HG03521 (cell line): ENCODE data around the gene SFMBT2.
"Not testable (repeated sequence)": the region's sequence is repeated elsewhere in the genome, so short reads cannot be mapped to it uniquely, and the experiment has no call there.

Experiments
- ATAC-seq: cut with Tn5 transposase; IDR thresholded peaks from one replicate; pipeline ENCODE4 v1.9.1; 2021; ENCODE audit warnings: mild to moderate bottlenecking, moderate library complexity; ENCODE audit not compliant: unreplicated experiment

Gene SFMBT2

DNA sequence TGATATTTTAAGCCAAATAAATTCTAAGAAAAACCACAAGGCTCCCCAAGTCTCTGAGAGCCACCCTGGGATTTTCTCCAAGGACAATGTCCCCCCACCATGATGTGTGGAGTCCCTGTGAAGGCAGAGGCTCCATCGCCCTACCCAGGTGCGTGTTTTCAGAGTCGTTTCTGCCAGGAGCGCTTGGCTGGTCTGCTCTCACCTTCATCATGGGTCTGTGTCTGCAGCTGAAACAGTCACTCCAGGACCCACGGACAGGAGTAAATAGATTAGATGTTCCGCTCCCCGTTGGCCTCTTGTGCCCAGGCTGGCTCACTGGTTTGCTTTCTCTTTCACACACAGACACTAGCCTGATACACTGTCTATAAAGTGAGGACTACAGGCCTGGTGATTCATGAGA, 217.5 kb downstream of the SFMBT2 start:
- no peak for ATAC-seq

DNA sequence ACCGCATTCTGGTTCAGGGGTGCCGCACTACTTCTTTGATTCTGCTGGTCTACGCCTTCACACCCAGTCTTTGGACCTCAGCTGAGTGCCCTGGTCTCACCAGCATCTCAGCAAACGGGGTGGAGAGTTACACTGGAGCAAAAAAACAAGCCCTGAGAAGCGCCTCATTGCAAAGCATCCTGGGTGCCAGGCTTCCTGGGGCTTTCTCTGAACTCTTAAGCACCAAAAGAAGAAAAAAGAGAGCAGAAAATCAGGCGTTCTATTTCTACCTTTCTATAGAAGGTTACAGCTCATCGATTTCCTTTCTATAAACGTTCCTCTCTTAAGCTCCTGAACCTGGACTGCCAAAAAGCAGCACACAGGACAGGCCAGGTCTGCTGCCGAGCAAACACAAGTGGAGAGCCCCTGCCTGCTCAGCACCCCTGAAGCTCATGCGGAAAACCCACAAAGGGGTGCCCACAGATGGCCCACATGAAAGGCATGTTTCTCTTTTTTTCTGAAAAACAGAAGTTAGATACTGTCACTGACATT, 217.9 kb downstream of the SFMBT2 start:
- no peak for ATAC-seq

DNA sequence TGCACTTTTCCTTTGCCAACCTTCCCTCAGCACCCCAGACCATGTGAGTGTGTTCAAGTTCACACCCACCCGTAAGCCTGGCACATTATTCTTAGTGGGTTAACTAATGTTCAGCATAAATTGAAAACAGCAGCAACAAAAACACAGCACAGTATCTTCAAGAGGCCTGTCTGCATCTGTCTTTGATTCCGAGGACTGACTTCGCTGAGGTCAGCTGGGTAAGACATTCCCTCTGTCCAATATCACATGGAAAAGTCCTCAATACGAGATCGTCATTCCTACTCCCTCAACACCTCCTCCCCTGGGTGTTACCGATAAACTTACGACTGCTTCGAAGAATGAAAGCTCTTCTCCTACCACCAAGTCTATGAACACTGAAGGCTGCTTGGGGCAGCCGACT, 218.8 kb downstream of the SFMBT2 start:
- no peak for ATAC-seq

DNA sequence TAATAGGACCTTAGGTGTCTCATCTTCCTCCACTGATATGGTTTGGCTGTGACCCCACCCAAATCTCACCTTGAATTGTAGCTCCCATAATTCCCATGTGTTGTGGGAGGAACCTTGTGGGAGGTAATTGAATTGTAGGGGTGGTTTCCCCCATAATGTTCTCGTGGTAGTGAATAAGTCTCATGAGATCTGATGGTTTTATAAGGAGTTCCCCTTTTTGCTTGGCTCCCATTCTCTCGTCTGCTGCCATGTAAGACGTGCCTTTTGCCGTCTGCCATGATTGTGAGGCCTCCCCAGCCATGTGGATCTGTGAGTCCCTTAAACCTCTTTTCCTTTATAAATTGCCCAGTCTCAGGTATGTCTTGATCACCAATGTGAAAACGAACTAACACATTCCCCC, 220.1 kb downstream of the SFMBT2 start:
- ATAC-seq: not testable (repeated sequence)

DNA sequence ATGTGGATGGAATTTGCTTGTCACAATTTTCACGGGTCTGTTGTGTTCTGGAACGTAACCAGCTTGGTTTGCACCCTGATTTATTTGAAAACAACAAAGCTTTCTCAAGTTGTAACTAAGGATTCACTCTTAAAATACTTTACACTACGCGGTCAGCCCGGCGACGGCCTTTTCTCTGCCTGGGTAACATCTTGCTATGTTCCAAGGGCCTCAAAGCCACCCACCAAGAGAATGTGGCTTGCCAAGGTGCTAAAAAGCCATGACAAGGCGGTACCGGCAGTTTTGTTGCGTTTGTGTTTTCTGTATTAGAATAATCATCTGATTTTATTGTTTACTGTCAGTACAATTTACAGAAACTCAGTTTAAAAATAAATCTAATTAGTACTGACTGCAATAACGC, 220.9 kb downstream of the SFMBT2 start:
- ATAC-seq: no peak

DNA sequence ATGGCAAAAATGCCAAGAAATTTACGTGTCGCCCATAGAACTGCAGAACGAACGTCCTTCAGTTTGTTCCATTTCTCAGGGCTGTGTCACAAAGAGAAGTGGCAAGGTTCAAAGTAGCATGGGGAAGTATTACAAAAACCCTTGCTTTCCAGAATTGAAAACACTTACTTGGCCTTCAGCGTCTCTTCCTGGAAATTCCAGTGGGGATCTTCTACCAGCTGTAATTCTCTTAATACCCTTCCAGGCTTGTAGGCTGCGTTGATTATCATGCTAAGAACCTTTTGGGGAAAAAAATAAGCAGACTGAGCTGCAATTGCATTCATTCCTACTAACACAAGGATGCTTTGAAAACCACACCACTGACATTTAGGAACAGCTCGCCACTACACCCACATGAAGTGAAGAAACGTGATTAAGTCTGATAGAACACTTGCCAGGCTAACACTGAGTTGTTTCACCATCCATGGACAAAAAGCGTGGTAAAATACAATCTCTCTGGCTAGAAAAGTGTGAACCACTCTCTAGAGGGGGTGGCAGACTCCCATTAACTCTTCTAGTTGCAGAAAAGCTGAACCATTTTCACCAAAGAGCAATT, 222.3 kb downstream of the SFMBT2 start:
- no peak for ATAC-seq

DNA sequence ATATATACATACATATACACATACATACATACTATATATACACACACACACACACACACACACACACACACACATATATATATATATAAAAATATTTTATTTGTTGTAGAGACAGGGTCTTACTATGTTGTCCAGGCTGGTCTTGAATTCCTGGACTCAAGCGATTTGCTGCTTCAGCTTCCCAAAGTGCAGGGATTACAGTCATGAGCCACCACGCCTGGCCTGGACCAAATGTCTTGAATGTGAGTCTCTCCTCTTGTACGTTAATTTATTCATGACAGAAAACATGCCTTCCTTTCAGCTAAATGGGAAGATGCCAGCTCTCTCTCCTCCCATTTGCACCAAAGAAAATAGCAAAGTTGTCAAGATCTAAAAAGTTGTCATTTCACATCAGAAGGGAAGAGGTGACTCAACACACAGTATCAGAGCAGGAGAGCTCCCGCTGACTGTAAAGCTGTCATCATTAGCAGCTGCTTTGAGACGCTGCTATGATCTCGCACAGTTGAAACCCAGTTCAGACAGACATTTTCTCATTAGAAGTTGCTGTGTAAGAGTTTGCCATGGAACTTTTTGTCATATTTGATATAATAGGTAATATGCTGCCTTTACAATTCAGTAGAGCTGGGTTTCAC, 224.3 kb downstream of the SFMBT2 start:
- no peak for ATAC-seq

DNA sequence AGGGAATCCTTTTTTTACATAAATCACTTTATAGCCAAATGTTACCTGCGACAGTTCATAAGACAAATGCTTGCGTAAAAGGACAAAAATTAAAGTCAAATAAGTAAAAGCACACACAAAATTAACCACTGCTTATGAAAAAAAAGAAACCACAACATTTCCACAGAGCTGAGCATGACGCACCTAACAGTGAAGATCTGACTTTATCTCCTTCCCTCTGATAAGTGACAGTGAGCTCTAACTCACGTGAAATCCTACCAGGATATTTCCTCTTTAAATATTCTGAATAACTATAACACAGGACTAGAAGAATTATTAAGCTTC, 225.5 kb downstream of the SFMBT2 start:
- no peak for ATAC-seq

DNA sequence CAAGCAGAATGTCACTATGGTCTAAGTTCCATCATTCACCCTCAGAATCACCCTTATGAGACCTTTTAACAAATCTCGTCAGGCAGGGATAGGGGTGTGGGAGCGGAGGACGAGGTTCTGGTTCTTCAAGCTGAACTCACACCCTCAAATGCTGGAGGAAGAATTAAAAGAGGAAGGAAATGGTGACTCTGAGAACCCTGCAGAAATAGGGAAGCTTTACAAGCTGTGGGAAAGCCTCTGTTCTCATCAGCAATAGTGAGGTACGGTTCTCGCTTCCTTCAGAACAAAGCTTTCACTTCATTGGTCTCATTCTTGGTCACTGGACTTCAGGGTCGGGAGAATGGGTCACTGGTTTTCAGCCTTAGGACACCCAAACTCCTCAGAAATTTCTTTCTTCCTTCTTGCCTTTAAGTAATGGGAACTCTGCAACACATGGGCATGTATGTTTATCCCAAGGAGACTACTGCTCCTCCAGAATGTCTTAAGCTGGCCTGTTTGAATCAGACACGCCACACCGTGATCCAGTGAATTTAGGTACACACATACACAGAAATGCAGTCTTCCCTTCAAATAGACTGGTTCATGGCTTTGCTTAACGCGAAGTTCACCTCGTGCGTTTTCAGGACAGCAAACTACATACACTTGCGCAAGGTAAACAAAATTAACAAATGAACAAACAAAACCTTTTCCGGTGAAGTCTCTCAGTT, 226.0 kb downstream of the SFMBT2 start:
- no peak for ATAC-seq

DNA sequence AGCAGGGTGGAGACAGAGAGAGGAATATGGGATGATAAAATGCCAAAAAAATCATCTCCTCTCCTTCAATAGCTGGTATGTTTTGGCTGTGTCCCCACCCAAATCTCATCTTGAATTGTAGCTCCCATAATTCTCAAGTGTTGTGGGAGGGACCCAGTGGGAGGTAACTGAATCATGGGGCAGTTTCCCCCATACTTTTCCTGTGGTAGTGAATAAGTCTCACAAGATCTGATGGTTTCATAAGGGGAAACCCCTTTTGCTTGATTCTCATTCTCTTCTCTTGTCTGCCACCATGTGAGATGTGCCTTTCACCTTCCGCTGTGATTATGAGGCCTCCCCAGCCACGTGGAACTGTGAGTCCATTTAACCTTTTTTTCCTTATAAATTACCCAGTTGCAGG, 226.7 kb downstream of the SFMBT2 start:
- not testable (repeated sequence) for ATAC-seq

DNA sequence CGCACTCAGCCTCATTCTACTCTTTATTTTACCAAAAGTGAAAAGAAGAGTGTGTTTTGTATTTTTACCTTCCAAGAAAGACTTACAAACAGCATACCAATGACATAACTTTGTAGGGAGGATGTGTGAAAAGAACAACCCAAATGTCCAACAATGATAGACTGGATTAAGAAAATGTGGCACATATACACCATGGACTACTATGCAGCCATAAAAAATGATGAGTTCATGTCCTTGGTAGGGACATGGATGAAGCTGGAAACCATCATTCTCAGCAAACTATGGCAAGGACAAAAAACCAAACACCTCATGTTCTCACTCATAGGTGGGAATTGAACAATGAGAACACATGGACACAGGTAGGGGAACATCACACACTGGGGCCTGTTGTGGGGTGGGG, 228.5 kb downstream of the SFMBT2 start:
- not testable (repeated sequence) for ATAC-seq

DNA sequence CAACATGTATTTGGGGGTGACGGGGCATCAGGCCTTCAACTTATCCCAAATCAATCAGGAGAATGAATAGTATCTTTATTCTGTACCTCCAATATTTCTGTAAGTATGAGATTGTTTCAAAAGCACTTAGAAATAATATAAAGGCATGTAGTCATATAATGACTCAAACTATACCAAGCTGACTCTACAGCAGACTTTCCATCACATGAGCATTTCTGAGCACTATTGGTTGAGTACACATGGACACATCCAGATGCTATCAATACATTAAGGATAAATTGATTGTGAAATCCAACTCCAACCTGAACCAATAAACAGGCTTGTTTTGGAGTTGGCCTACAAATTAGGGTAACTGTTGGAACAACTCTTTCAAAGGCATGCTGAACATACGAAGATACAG, 229.4 kb downstream of the SFMBT2 start:
- no peak for ATAC-seq

DNA sequence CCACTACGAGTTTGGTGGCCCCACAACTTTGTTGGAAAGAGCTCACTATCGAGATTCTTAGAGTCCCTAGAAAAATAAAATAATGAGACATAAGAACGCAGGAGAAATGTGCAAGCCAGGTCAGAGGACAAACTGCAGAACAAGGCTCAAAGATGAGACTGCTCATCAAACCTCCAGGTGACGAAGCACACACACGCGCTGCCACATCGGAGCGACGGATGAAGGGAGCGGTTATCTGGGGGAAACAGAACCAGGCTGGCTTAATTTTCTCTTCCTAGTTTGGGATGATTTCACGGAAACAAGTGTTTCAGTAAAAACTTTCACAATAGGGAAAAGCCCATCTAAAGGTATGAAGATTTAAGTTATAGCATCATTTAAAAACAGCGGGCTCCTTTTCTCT, 231.3 kb downstream of the SFMBT2 start:
- no peak for ATAC-seq

DNA sequence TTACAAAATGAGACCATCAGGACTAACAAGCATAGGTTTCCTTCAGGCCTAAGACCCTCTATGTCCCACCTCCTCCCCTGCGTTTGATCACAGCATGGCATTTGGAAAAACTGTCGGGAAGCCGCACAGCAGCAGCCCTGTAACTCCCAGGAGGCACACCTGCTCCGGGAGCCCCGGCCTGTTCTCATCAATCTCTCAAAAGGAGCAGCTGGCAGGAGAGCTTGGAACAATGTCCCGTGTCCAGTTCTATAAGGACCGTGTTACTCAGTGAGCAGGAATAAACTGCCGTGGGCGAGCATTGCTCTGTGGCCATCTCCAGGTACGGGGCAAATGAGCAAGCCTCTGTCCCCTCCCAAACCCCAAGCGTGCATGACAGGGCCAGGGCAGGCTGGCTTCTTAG, 236.9 kb downstream of the SFMBT2 start:
- ATAC-seq: no peak

DNA sequence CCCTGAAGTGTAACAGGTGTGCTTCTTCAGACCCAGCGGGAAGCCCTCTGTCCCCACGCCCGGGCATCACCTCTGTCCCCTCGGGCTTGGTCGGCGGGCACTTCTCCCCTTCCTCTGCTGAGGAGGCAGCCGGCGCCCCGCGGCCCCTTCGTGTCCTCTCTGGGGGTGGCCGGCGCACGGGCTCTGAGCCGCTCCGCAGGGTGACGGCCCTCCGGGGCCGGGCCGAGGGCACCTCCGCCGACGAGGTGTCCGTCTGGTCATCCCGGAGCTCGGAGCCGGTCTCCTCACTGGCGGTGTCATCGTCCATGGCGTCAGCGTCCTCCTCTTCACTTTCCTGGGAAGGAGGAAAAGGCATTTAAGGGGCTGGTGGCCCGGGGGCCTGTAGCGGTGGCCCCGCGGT, 239.0 kb downstream of the SFMBT2 start:
- ATAC-seq: no peak

DNA sequence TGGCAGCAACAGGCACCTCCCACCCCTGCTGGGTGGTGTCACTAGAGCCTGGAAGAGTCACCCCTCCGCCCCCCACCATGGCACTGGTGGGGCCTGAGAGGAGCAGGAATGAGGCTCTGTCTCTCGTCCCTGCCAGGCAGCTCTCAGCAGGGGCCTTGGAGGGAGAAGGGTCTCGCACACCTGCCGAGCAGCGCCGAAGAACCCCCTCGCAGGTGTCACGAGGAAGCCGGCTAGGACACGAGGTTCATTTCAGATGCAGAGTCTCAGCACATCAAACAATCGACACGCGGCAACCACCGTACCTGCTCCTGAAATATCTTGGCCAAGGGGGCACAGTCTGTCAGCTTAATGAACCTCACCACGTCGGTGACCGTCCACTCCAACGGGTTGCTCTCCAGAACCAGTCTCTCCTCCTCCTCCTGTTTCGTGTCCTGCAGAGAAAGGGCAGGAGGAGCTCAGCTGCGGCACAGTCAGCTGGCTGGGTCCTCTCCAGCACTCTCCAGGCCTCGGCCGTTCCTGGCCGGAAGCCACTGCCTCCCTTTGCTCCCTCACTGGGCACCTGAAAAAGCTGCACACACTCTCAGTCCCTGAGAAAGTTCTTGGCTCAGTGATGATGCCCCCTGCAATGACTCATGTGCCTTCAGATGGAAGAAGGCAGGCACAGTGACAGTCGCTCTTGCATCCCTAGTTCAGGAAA, 240.1 kb downstream of the SFMBT2 start:
- ATAC-seq: no peak

DNA sequence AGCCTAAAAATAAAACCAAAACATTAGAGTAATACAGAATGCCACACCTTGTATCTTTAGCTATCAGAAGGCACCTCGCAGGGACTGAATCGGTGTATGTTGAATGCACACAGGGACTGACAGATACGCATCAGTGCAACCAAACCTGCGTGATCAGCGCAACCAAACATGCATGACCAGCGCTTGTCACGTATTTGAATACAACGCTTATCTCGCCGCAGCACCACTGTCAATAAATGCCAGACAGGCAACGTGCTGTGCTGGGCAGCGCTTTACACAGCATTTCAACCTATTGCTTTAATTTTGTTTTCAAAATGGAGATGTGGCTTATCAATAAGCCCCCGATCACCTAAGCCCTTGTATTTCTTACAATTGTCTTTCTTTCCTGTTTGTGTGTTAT, 242.4 kb downstream of the SFMBT2 start:
- no peak for ATAC-seq

DNA sequence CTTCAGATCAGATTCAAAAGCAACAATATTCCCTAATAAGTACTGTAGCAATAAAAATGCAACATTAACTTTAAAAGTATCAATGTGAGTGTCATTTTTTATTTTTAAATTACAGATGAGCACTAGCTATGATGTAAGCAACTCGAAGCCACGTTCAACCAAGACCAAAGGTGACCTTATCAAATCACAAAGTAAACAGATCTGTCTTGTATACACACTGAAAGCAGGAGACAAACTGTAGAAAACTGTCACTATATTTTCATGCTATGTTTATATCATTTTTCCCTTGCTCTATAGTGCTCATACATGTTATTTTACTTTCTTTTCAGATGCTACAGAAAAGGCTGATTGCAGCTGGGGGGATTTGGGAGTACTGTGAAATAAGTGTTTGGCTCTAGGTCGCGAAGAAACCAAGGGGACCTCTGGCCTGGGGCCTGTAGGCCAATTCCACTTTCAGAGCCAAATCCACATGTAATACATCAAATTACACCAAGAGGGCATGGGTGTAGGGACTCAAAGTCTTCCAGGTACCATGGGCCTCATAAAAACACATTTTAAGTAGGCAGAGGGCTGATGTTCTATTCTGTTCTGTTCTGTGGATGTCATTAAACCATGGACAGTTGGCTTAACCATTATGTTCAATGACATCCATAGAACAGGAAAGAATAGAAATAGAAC, 245.2 kb downstream of the SFMBT2 start:
- ATAC-seq: no peak

DNA sequence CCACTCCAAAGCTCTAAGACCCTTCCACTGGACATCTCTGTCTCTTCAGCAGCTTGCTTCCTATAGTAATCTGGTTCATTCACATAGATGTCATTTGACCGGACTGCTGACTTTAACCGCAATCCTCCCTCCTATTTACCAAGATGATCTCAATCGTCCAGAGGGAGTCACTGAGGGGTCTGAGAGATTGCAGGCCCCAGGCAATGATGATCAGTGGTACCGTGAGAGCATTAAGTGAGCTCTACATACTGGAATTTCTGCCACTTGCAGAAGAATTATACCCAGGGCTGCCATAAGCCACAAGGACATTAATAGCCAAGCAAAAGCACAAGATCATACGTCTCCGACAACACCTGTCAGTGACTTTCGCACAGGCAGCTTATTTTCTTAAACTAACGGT, 245.9 kb downstream of the SFMBT2 start:
- no peak for ATAC-seq

DNA sequence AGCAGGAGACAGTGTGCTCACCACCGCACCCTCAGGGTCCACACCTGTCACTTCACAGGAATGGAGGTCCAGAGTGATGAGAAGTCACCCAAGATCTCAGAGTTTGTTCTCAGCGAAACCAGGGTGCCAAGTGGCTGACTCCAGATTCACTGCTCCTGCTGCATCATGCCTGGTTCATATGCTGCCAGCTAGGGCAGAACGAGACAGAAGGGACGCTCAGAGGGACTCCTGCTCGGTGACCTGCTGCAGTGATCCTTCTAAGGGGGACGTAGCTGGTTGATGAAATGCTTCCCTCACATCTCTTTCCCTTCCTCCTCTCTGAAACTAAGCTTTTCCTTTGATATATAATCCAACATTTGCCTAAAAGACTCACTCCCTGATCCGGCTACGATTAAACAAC, 248.5 kb downstream of the SFMBT2 start:
- no peak for ATAC-seq
